Stromal cell of bone marrow (primary cell): ENCODE results near the gene TMEM222.
"Not testable (repeated sequence)": the region's sequence is repeated elsewhere in the genome, so short reads cannot be mapped to it uniquely, and the experiment has no call there.

Source experiments
- DNase-seq: peaks from one replicate; pipeline ENCODE4 v3.0.0-alpha.2; 2012; ENCODE audit warnings: low read depth

Gene TMEM222

DNA sequence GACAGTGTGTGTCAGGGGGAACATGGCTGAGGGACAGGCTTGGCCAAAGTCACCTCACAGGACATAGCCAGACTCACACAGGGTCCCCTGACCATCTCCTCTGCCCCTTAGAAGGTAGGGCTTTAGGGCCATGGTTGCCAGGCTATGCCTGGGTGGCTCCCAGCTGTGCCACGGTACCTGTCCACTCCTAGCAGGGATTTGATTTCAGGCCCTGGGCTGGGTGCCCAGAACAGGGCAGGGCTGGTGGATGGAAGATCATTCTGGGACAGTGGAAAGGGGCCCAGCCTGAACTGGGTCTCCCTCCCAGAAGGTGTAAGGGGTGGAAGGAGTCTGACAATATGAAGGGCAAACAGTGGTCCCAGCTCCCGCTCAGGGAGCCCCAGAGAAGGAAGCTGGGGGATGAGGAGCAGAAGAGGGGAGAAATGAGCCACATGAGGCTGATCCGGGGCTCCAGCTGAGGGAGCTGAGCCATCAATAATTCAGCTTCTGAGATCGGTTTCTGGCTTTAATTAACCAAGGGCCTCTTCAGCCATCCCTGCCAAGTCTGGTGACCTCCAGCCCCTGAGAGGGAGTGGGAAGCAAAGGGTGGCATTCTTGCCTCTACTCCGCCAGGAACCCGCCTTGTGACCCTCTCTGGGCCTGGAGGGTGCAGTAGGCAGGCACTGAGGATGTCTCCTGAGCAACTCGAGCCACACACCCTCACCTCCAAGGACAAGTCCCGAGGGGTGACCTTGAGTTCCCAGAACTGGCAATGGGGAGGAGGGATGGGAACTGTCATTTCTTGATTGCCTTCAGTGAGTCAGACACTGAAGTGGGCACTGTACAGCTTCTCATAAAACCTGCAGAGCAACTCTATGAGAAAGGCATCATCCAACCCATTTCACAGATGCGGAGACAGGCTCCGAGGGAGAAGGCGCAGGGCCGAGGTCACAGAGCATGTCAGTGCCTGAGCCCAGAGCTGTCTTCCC, 59.1 kb downstream of the TMEM222 start:
- DNase-seq: no peak

DNA sequence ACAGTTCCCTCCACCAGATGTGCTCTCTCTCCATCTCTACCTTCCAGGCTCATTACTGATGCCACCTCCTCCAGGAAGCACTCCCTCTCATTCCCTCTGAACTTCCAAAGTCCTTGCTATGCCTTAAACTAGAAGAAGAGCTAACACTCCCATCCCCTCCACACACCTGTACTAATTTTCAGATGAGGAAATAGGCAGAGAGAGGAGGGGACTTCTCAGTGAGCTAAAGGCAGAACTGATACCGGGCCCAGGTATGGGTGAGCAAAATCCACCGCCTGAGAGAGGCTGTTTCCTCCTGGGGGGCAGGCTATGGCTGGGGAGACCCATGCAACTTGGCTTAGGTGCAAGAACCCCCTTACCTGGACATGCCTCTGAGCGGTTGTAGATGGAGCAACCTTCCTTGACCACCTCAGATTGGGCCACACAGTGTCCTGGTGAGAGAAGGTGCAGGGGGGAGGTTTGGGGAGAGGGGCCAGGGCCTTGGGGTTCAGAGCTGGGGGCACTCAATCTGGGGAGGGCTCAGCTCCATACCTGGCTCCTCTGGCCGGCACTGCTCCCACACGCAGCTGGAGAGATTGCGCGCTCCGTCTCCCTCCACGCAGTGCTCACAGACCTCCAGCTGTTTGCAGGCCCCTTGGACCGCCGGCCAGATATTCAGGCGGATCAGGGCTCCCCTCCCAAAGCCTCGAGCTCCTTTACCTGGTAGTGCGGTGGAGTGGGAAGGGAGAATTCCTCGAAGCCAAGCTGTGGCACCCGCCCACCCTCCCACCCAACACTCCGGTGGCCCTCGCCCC, 60.2 kb downstream of the TMEM222 start:
- DNase-seq: no peak

DNA sequence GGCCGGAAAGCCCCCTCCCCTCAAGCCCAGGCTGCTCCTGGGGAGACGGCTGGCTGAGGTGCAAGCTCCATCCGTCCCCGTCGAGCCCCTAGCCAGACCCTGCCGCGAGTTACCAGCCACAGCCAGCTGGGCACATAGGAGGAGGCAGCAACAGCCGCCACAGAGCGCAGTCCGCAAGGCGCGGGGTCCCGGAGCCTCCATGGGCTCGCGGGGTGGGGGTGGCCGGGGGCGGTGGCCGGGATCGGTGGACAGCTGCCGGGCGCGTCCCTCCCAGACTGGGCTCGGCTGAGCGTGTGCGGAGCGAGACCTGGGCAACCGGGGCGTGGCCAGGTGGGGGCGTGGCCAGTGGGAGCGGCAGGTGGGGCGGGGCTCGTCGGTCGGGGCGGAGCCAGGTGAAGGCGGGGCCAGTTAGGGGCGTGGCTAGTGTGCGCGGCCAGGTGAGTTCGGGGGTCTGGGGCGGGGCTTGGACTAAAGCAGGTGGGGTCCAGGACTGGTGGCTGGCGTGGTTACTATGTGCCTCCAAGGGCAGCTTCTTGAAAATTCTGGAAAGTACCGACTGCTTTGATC, 61.2 kb downstream of the TMEM222 start, which contains the start of gene CD164L2:
Gene CD164L2 (minus strand): TSS at position 295 of the 567 bp plus-strand sequence. CDS start 94 bp downstream, at position 201.
- no peak for DNase-seq

DNA sequence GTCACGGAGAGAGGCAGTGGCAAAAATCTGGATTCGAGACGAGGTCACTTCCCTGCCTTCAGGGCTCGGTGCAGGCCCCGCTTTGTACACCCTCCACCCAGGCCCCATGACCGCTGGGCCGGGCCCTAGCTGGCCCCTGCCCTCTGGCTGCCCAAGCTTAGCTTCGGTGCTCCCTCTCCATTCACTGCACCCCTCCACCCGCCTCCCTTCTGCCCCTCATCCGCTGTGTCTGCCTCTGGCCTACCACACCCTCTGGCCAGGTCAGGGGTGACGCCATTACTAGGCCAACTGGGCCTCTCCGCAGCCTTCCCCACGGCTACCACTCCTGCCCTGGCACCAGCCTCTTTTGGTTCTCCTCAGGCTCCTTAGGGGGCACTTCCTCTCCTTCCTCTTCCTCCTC, 61.7 kb downstream of the TMEM222 start:
- no peak for DNase-seq

DNA sequence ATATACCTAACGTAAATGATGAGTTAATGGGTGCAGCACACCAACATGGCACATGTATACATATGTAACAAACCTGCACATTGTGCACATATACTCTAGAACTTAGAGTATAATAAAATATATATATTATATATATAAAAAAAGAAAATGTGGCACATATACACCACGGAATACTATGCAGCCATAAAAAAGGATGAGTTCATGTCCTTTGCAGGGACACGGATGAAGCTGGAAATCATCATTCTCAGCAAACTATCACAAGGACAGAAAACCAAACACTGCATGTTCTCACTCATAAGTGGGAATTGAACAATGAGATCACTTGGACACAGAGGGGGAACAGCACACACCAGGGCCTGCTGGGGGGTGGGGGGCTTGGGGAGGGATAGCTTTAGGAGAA, 62.8 kb downstream of the TMEM222 start:
- DNase-seq: not testable (repeated sequence)
